ENCODE data around the gene STARD9.

GRCh38 chr15:42603978-42604377 is 28.6 kb downstream of the STARD9 start:
- TF ChIP-seq CTCF (IDR thresholded peaks at IDR 0.05) (no peak), POLR2A (IDR thresholded peaks at IDR 0.05) (no peak)

All from right lobe of liver (tissue), 4 donors.